ENCODE results near the gene OR4E1.
"Not testable (repeated sequence)": the region's sequence is repeated elsewhere in the genome, so short reads cannot be mapped to it uniquely, and the experiment has no call there.

OR4E1 gene

GRCh38 chr14:21673718-21674117 is at the start of gene OR4E1:
Gene OR4E1 (minus strand): TSS chr14:21673818. CDS start chr14:21670935, 2,883 bp downstream.
- no peak for DNase-seq (ENCODE audit: low spot score)

GRCh38 chr14:21721504-21721903 is 47.9 kb upstream of the OR4E1 start:
- no peak for DNase-seq (ENCODE audit: low spot score)

- no peak for DNase-seq (ENCODE audit: low spot score)
These were observed 46.2 kb upstream of the OR4E1 start for GRCh38 chr14:21719841-21720240.

- DNase-seq (ENCODE audit: low spot score) = no peak
These were observed 40.8 kb upstream of the OR4E1 start for GRCh38 chr14:21714318-21714929.

GRCh38 chr14:21712036-21712435 is 38.4 kb upstream of the OR4E1 start:
- DNase-seq (ENCODE audit: low spot score) = no peak

GRCh38 chr14:21711360-21711961 is 37.8 kb upstream of the OR4E1 start:
- peak; percentile 35 for DNase-seq (ENCODE audit: low spot score)

- DNase-seq (ENCODE audit: low spot score) = no peak
These were observed 30.7 kb upstream of the OR4E1 start for GRCh38 chr14:21704338-21704737.

- DNase-seq (ENCODE audit: low spot score) = peak; percentile 12
These were observed 30.0 kb upstream of the OR4E1 start for GRCh38 chr14:21703357-21704326.

GRCh38 chr14:21702316-21702715 is 28.7 kb upstream of the OR4E1 start:
- no peak for DNase-seq (ENCODE audit: low spot score)

- DNase-seq (ENCODE audit: low spot score) = no peak
These were observed 25.9 kb upstream of the OR4E1 start for GRCh38 chr14:21699551-21699950.

GRCh38 chr14:21698538-21698937 is 24.9 kb upstream of the OR4E1 start:
- not testable (repeated sequence) for DNase-seq (ENCODE audit: low spot score)

GRCh38 chr14:21697662-21698061 is 24.0 kb upstream of the OR4E1 start:
- DNase-seq (ENCODE audit: low spot score) = not testable (repeated sequence)

- no peak for DNase-seq (ENCODE audit: low spot score)
These were observed 20.8 kb upstream of the OR4E1 start for GRCh38 chr14:21694425-21694824.

- DNase-seq (ENCODE audit: low spot score) = no peak
These were observed 12.8 kb upstream of the OR4E1 start for GRCh38 chr14:21686468-21686867.

- DNase-seq (ENCODE audit: low spot score) = no peak
These were observed 6.5 kb upstream of the OR4E1 start for GRCh38 chr14:21680072-21680471.

- no peak for DNase-seq (ENCODE audit: low spot score)
These were observed 1.9 kb upstream of the OR4E1 start for GRCh38 chr14:21675566-21675965.

- no peak for DNase-seq (ENCODE audit: low spot score)
These were observed 1.5 kb downstream of the OR4E1 start for GRCh38 chr14:21672116-21672515.

GRCh38 chr14:21671371-21671770 is 2.2 kb downstream of the OR4E1 start:
- DNase-seq (ENCODE audit: low spot score) = no peak

GRCh38 chr14:21669284-21669683 is 4.3 kb downstream of the OR4E1 start:
- no peak for DNase-seq (ENCODE audit: low spot score)

GRCh38 chr14:21668377-21668776 is 5.2 kb downstream of the OR4E1 start:
- no peak for DNase-seq (ENCODE audit: low spot score)

GRCh38 chr14:21656980-21657379 is 16.6 kb downstream of the OR4E1 start:
- no peak for DNase-seq (ENCODE audit: low spot score)

GRCh38 chr14:21654215-21654614 is 19.4 kb downstream of the OR4E1 start:
- no peak for DNase-seq (ENCODE audit: low spot score)

- no peak for DNase-seq (ENCODE audit: low spot score)
These were observed 20.2 kb downstream of the OR4E1 start, which contains the start of gene OR4E2 for GRCh38 chr14:21653331-21653885. Gene OR4E2 (plus strand): TSS chr14:21653835. CDS start chr14:21665083, 11,248 bp downstream.
